ENCODE results near the gene SPATS2L. TPM values are rescaled to one million over a fixed set of nuclear protein-coding genes. Genes with fewer than 3 reads are reported as not detected.

The SPATS2L gene
- total and polyA plus RNA-seq, 2 experiments from 2014 or later = 118 to 154 TPM

DNA sequence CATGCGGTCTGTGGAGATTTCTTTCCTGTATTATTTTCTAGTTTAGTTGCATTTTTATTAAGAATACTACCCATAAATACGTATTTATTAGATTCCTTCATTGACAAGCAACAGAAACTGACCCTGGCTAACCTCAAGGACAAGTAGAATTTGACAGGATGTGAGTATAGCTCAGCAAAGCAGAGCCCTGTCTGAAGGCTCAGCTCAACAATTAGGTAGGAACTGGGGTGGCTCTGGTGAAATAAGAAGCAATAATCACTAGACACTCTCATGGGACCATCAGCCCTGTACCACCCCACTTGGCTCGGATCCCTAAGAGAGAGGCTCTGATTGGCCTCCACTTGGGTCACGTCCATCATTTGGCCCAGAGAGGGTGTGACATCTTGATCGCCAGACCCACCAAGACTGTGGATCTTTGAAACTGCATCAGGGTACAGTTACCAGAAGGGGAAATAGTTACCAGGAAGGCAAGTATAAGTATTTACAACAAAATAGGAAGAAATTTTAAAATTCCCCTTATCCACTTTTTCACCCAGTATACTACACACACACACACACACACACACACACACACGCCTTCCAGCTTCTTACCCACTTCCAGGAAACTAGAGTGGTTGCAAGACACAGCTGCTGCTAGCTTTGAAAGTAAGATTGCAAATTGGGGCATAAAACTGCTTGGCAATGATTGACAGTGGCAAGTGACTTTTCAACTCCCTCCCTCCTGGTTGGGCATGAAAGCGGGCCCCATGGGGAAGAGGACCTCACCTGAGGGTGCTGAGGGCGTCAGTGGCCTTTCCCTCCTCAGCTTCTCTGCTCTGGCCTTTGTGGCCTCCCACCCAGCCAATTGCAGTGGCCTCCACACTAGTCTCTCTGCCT, 161.6 kb downstream of the SPATS2L start (continued):
- TF ChIP-seq ZNF462 (CRISPR knock-in tag; IDR thresholded peaks at IDR 0.05) = no peak

DNA sequence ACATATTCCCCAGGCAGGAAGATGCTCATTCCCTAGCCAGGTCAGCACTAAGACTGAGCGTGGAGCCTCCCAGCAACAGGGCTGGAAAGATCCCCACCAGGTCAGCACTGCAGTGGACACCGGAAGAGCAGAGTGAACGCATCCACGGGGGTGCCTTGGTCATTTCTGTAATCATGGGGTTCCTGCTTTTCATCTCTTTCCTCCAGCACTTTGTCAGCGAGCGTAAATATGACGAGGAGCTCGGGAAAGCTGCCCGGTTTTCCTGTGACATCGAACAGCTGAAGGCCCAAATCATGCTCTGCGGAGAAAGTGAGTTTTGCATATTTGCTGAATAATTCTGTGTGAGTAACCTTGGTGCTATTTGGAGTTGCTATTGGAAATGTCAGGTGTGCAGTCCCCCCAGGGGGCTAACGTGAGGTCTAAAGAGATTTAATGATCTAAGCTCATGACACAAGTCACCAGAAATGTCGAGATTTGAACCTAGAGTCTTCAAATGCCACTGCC, 163.3 kb downstream of the SPATS2L start:
- no peaks in the 10 kb centered on the region for H3F3A ChIP-seq (replicated peaks; ENCODE audit: low read depth)
- no peaks in the 10 kb centered on the region for H3K4me1 ChIP-seq (ENCODE audit: insufficient read depth)
- Mint-ChIP-seq H3K4me3 (no peak overlapping the region), H3K9me3 (no peaks in the 10 kb centered on the region), H3K27ac (peak overlapping the region; percentile 72; the same call in 1 of the 2 replicates), H3K27me3 (ENCODE audit: insufficient read depth, low read depth, poor library complexity) (peaks cover 9% of the 10 kb centered on the region), H3K36me3 (ENCODE audit: low read depth) (peaks cover 89% of the 10 kb centered on the region), H3K4me1 (peaks cover 10% of the 10 kb centered on the region)
- no peaks in the 10 kb centered on the region for H3K79me2 ChIP-seq (replicated peaks; ENCODE audit: insufficient read depth)
- no peak overlapping the region for H3K4me2 ChIP-seq
- ATAC-seq = no peak
- no peaks in the 10 kb centered on the region for H3K27me3 ChIP-seq (ENCODE audit: insufficient read depth)
- H3K36me3 ChIP-seq (ENCODE audit: insufficient read depth) = peaks cover 41% of the 10 kb centered on the region
- no peak overlapping the region for H2AFZ ChIP-seq
- H3K27ac ChIP-seq (ENCODE audit: low read depth) = 0 out of 2 replicates have a peak overlapping the region, but pooled peaks have one; percentile 50
- no peak overlapping the region for H3K4me3 ChIP-seq
- no peaks in the 10 kb centered on the region for H4K20me1 ChIP-seq (replicated peaks; ENCODE audit: insufficient read depth)
- no peaks in the 10 kb centered on the region for H3K9me2 ChIP-seq (ENCODE audit: insufficient read depth)
- no peak for DNase-seq (ENCODE audit: low spot score)
- TF ChIP-seq POLR2AphosphoS5 (IDR thresholded peaks at IDR 0.05; ENCODE audit: low read depth) (no peak), ZNF462 (CRISPR knock-in tag; IDR thresholded peaks at IDR 0.05) (no peak)
- TF ChIP-seq, protein P1, sequence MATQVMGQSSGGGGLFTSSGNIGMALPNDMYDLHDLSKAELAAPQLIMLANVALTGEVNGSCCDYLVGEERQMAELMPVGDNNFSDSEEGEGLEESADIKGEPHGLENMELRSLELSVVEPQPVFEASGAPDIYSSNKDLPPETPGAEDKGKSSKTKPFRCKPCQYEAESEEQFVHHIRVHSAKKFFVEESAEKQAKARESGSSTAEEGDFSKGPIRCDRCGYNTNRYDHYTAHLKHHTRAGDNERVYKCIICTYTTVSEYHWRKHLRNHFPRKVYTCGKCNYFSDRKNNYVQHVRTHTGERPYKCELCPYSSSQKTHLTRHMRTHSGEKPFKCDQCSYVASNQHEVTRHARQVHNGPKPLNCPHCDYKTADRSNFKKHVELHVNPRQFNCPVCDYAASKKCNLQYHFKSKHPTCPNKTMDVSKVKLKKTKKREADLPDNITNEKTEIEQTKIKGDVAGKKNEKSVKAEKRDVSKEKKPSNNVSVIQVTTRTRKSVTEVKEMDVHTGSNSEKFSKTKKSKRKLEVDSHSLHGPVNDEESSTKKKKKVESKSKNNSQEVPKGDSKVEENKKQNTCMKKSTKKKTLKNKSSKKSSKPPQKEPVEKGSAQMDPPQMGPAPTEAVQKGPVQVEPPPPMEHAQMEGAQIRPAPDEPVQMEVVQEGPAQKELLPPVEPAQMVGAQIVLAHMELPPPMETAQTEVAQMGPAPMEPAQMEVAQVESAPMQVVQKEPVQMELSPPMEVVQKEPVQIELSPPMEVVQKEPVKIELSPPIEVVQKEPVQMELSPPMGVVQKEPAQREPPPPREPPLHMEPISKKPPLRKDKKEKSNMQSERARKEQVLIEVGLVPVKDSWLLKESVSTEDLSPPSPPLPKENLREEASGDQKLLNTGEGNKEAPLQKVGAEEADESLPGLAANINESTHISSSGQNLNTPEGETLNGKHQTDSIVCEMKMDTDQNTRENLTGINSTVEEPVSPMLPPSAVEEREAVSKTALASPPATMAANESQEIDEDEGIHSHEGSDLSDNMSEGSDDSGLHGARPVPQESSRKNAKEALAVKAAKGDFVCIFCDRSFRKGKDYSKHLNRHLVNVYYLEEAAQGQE (IDR thresholded peaks at IDR 0.05; ENCODE audit: unreplicated experiment) = no peak

Data from GM23338 (cell line).